DOHH2 (cell line): Measurements from ENCODE around the gene DERA.

ENCODE experiments used
- H3F3A ChIP-seq: fragments of 200-600 bp; sonication (generic), shearing (Covaris generic); 2 replicates; pipeline ENCODE4 v1.6.0; 2016; ENCODE audit warnings: antibody characterized with exemption, mild to moderate bottlenecking; ENCODE audit not compliant: control insufficient read depth, insufficient read depth
- H3K27ac ChIP-seq: fragments of 200-600 bp; sonication (generic); 2 replicates; pipeline ENCODE4 v1.5.1; 2014; ENCODE audit warnings: low read depth, mild to moderate bottlenecking, low read length, moderate library complexity
- H3K27me3 ChIP-seq: fragments of 200-600 bp; sonication (generic); 2 replicates; pipeline ENCODE4 v1.6.1; 2014; ENCODE audit warnings: mild to moderate bottlenecking, low read length, mixed read lengths; ENCODE audit not compliant: control insufficient read depth
- H3K36me3 ChIP-seq: fragments of 200-600 bp; sonication (generic); 2 replicates; pipeline ENCODE4 v1.6.1; 2014; ENCODE audit warnings: mild to moderate bottlenecking, low read length, moderate library complexity, mixed read lengths; ENCODE audit not compliant: control insufficient read depth
- H3K4me1 ChIP-seq: fragments of 200-600 bp; sonication (generic); 2 replicates; pipeline ENCODE4 v1.6.1; 2014; ENCODE audit warnings: mild to moderate bottlenecking, low read length, mixed read lengths; ENCODE audit not compliant: control insufficient read depth
- H3K4me2 ChIP-seq: fragments of 200-600 bp; sonication (generic); 2 replicates; pipeline ENCODE4 v1.6.0; 2014; ENCODE audit warnings: mild to moderate bottlenecking, low read length, moderate library complexity
- H3K4me3 ChIP-seq: fragments of 200-600 bp; sonication (generic); 2 replicates; pipeline ENCODE4 v1.5.1; 2014; ENCODE audit warnings: mild to moderate bottlenecking, low read length, mixed read lengths
- H3K79me2 ChIP-seq: fragments of 200-600 bp; sonication (generic); 2 replicates; pipeline ENCODE4 v1.6.1; 2014; ENCODE audit warnings: mild to moderate bottlenecking, low read length, mixed read lengths; ENCODE audit not compliant: control insufficient read depth
- H3K9me2 ChIP-seq: fragments of 200-600 bp; sonication (generic); replicated peaks from 2 replicates; pipeline ENCODE4 v1.6.1; 2014; ENCODE audit warnings: mild to moderate bottlenecking, low read length, mixed read lengths; ENCODE audit not compliant: control insufficient read depth
- H3K9me3 ChIP-seq: fragments of 200-600 bp; sonication (generic); 2 replicates; pipeline ENCODE4 v1.6.1; 2014; ENCODE audit warnings: antibody characterized with exemption, low read length, mixed read lengths; ENCODE audit not compliant: control insufficient read depth, insufficient read depth
- H4K20me1 ChIP-seq: fragments of 200-600 bp; sonication (generic); 2 replicates; pipeline ENCODE4 v1.6.0; 2014; ENCODE audit warnings: low read depth, mild to moderate bottlenecking, antibody characterized with exemption, low read length, moderate library complexity; ENCODE audit not compliant: control insufficient read depth, insufficient read depth
- CTCF ChIP-seq: fragments of 200-600 bp; sonication (generic); IDR thresholded peaks from one replicate; pipeline ENCODE4 v1.5.1; 2014; ENCODE audit warnings: antibody characterized with exemption, mild to moderate bottlenecking, low read depth, low read length; ENCODE audit not compliant: poor library complexity, severe bottlenecking
- EZH2phosphoT487 ChIP-seq: fragments of 200-600 bp; sonication (generic); IDR thresholded peaks from 2 replicates; pipeline ENCODE4 v1.6.1; 2017; ENCODE audit warnings: borderline replicate concordance, mild to moderate bottlenecking, antibody characterized with exemption, low read length, moderate library complexity, mixed read lengths

The DERA gene

GRCh38 chr12:16063726-16064125 lies 152.6 kb downstream of the DERA start:
- Histone ChIP-seq H3K9me3 (no peaks in the 10 kb centered on the region), H3K4me1 (peaks cover 3% of the 10 kb centered on the region; the same call in 1 of the 2 replicates), H3K4me2 (no peak overlapping the region), H3K36me3 (no peaks in the 10 kb centered on the region), H3K79me2 (no peaks in the 10 kb centered on the region), H3K27me3 (no peaks in the 10 kb centered on the region), H4K20me1 (no peaks in the 10 kb centered on the region), H3F3A (no peaks in the 10 kb centered on the region), H3K4me3 (no peak overlapping the region), H3K9me2 (no peaks in the 10 kb centered on the region), H3K27ac (no peak overlapping the region)
- TF ChIP-seq EZH2phosphoT487 (no peak), CTCF (no peak)

- Histone ChIP-seq H3K4me1 (peaks cover 3% of the 10 kb centered on the region; the same call in 1 of the 2 replicates), H3K27me3 (no peaks in the 10 kb centered on the region), H4K20me1 (no peaks in the 10 kb centered on the region), H3K79me2 (no peaks in the 10 kb centered on the region), H3K36me3 (no peaks in the 10 kb centered on the region), H3K9me3 (no peaks in the 10 kb centered on the region), H3K4me2 (no peak overlapping the region), H3K27ac (no peak overlapping the region), H3K9me2 (no peaks in the 10 kb centered on the region), H3F3A (no peaks in the 10 kb centered on the region), H3K4me3 (no peak overlapping the region)
- no peak for TF ChIP-seq EZH2phosphoT487
- TF ChIP-seq CTCF, result no peak
Observed at GRCh38 chr12:16070113-16070512, 159.0 kb downstream of the DERA start.

GRCh38 chr12:16072678-16073077 lies 161.5 kb downstream of the DERA start:
- no peak for TF ChIP-seq CTCF
- TF ChIP-seq EZH2phosphoT487, result no peak
- no peaks in the 10 kb centered on the region for H3K79me2 ChIP-seq
- no peaks in the 10 kb centered on the region for H3K9me2 ChIP-seq
- no peaks in the 10 kb centered on the region for H3K9me3 ChIP-seq
- no peaks in the 10 kb centered on the region for H3K4me1 ChIP-seq
- H3K4me3 ChIP-seq, result no peak overlapping the region
- H3F3A ChIP-seq, result no peaks in the 10 kb centered on the region
- H3K4me2 ChIP-seq, result no peak overlapping the region
- H3K27ac ChIP-seq, result no peak overlapping the region
- H4K20me1 ChIP-seq, result no peaks in the 10 kb centered on the region
- H3K27me3 ChIP-seq, result no peaks in the 10 kb centered on the region
- H3K36me3 ChIP-seq, result no peaks in the 10 kb centered on the region

GRCh38 chr12:16074894-16075293 lies 163.8 kb downstream of the DERA start:
- Histone ChIP-seq H3K4me3 (no peak overlapping the region), H3K4me2 (no peak overlapping the region), H3K36me3 (no peaks in the 10 kb centered on the region), H4K20me1 (no peaks in the 10 kb centered on the region), H3K9me2 (no peaks in the 10 kb centered on the region), H3K27me3 (no peaks in the 10 kb centered on the region), H3K9me3 (no peaks in the 10 kb centered on the region), H3F3A (no peaks in the 10 kb centered on the region), H3K4me1 (no peaks in the 10 kb centered on the region), H3K79me2 (no peaks in the 10 kb centered on the region), H3K27ac (no peak overlapping the region)
- no peak for TF ChIP-seq CTCF
- no peak for TF ChIP-seq EZH2phosphoT487
